ENCODE results near the gene N4BP2L1.

- TF ChIP-seq EZH2 (optimal IDR thresholded peaks at IDR 0.05; ENCODE audit: low read depth, low read length) (no peak), CTCF (IDR thresholded peaks at IDR 0.05; ENCODE audit: low read length) (no peak), EZH2phosphoT487 (IDR thresholded peaks at IDR 0.05; ENCODE audit: low read length) (no peak)
These were observed 36.8 kb downstream of the N4BP2L1 start for GRCh38 chr13:32391101-32391619.
